GM21529 (cell line): ENCODE data around the gene HOXA3.
A peak's percentile ranks its signal among the peaks of the same experiment; 100 is the strongest.

Experiments
- ATAC-seq: cut with Tn5 transposase; IDR thresholded peaks from one replicate; pipeline ENCODE4 v1.9.1; 2021; ENCODE audit not compliant: unreplicated experiment

HOXA3 gene

DNA sequence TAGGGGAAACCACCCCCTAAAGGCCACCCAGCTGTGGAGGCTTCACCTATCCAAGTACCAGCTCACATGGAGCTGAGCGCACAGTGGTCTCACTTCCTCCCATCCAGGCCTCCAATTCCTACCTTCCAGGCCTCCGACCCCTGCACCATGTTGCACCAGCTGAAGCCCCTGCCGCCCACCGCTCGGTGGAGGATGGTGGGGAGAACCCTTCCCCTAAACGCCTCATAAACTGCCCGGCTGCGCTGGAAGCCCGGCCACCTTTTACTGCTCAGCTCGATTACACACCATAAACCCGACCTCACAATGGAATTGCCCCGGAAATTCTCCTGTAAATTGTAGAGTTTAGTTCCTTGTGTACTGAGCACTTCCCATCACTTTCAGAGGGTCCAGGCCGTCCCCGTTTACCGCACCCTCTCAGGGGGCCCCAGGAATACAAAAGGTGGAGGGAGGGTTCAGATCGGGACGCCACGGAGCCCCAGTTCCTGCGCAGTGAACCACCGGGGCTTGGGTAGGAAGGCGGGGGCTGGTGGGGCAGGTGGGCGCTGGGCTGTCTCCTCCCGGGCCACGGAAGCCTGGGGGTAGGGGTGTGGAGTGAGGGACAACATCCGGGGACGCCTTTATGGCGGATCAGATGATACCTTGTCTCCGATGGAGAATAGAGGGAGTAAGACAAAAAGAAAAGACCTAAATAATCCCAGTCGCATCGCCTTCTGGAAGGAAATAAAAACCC is 5.5 kb upstream of the HOXA3 start:
- ATAC-seq = no peak

DNA sequence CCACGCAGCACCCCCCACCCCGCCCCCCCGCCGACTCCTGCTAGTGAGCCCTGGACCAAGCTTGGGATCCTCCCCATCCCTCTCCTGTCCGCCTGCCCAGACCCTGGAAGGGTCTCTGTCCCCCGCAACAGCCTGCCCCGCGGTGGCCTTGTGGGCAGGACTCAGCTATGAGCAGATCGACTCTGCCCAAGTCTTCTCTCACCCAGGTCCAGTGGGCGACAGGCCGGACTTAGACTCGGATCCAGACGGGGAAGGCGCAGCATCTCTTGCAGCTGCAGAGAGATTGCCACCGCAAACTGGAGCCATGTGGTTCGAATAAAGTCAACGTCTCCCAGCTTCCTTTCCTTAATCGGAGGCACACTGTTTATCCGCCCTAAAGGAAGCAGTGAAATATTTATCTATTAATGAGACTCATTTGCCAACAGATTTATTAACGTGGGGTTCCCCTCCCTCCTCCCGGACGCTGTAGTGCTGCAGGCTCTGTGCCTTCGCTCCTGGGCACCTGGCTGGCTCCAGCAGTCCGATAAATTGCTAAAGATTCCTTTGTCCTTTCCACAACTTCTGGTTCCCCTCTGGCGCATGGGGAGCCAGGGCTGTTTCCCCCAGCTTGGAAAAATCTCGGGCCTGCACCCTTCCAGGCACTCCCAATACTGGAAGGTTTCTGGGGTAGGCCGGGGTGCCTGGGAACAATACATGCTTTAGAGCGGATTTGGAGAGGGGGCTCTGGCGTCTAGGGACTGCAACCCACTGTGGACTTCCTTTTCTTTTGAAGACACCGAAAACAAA is 4.7 kb upstream of the HOXA3 start:
- no peak for ATAC-seq

DNA sequence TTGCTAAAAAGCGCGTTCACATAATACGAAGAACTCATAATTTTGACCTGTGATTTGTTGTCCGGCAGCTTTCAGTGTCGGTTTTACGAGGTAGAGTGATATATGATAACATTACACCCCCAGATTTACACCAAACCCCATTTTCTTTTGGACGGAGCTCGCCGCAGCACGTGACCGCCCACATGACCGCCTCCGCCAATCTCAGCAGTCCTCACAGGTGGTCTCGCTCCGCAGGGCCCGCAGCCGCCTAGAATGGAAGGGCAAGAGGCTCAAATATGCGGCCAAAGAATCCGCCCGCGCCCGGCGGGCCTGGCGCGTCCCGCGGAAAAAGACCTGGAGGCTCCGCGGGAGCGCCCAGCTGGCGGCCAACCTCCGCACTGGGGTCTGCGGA is 4.1 kb upstream of the HOXA3 start, which contains the start of gene HOXA7:
HOXA7 (minus strand) TSS at position 168 of the 391 bp plus-strand sequence; CDS start at position 38, 130 bp downstream.
- ATAC-seq = no peak

GRCh38 chr7:27155816-27156507 is 3.6 kb upstream of the HOXA3 start:
- no peak for ATAC-seq

DNA sequence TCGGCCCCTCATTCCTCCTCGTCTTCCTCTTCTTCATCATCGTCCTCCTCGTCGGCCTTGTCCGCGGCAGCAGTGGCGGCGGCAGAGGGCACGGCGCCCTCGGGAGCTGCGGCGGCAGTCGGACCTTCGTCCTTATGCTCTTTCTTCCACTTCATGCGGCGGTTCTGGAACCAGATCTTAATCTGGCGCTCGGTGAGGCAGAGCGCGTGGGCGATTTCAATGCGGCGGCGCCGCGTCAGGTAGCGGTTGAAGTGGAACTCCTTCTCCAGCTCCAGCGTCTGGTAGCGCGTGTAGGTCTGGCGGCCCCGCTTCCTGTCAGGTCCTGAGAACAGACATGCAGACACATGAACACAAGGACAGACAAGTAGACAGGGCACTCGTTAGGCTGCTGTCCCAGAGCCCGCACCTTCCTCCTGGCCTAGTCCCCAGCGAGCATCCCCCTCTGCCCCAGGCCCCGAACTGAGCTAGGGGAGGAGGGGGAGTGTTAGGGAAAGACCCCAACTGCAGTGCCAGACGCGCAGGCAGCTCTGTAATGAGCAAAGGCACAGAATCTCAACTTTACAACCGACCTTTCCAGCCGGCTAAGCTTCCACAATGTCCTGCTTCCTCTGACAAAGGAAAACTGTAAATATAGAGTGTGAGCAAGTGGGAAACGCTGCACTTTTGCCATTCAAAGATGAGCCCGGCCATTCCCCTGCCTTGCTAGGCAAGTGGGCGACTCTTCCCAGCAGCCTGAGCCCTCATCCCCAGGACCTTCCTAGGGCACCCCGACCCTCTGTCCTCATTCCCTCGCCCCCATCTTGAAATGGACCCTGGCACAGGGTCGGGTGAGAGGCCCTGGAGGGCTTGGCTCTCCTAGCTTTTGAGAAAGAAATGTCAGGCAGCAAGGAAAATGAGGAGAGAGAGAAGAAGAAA is 2.8 kb upstream of the HOXA3 start:
- no peak for ATAC-seq

GRCh38 chr7:27154369-27154768 is 2.0 kb upstream of the HOXA3 start:
- ATAC-seq = no peak

- no peak for ATAC-seq
Observed at GRCh38 chr7:27153526-27153925, 1.1 kb upstream of the HOXA3 start.

GRCh38 chr7:27152816-27153442 is 546 bp upstream of the HOXA3 start:
- no peak for ATAC-seq

GRCh38 chr7:27151341-27151930 is 947 bp downstream of the HOXA3 start:
- ATAC-seq = no peak

- peak; percentile 86 for ATAC-seq
Observed at GRCh38 chr7:27150568-27151340, 1.6 kb downstream of the HOXA3 start.

DNA sequence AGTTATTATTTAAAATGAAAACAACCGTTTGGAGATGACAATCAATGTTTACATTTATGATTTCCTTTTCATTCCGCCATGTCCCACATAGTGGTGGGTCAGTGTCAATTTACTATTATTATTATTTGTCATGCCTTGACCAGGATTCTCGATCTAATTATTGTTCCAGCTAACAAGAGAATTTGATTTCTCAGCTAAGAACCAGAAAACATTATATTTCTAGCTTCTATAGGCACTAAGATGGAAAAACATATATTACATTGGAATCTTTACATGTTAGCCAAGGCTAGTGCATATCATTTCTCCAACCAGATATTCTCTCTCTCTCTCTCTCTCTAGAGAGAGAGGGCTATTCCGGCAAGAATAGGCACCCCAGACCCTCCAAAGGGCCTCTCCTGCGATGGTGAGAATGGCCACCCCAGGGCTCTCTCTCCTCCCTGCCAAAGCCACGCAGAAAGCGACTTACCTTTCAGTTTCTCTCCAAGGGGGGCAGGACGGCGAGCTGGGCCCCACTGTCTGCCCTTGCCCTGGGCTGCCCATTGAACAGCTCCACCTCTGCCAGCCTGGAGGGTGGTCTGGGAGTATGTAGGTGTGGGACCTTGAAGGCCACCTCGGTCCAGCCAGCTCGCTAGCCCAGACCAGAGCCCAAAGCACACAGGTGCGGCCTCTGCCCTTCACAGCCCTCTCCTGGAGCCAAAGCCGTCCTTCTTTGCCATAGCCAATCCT is 2.4 kb downstream of the HOXA3 start:
- ATAC-seq = no peak

GRCh38 chr7:27148756-27149641 is 3.4 kb downstream of the HOXA3 start:
- no peak for ATAC-seq

GRCh38 chr7:27148031-27148755 is 4.2 kb downstream of the HOXA3 start:
- ATAC-seq = no peak

DNA sequence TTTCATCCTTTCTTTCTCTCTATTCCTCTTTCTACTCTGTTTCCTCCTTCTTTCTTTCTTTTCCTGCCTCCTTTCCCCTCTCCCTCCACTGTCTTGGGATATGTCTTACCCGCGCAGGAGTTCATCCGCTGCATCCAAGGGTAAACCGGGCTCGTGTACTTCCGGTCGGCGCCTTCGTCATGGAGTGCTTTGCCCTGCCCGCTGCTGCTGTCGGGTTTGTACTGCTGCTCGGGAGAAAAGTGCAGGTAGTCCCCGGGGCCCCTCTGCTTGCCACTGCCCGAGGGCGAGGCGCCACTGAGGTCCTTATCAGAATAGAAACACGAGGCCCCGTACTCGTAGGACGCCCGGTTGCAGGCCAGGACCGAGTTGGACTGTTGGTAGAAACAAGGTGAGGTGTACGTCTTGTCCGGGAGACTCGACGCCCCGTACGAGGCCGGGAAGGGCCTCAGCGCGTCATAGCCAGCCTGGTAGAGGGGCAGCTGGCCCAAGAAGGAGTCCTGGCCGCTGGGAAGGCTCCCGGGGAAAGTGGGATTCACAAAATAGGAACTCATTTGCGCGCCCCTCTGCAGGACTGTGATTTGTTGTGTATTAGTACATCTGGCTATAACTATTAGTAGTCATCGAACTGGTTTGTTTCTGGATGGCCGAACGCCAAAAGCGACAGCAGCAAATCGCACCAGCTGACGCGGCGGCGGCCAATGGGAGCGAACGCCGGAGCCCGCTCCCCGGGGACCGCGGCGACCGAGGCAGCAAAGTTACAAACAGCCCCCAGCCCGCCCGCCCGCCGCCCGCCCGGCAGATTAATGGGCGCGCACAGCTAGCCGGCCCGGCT is 5.0 kb downstream of the HOXA3 start, which contains the start of gene HOXA6:
HOXA6 (minus strand) TSS at position 576 of the 832 bp plus-strand sequence; CDS start at position 551, 25 bp downstream.
- ATAC-seq = no peak

DNA sequence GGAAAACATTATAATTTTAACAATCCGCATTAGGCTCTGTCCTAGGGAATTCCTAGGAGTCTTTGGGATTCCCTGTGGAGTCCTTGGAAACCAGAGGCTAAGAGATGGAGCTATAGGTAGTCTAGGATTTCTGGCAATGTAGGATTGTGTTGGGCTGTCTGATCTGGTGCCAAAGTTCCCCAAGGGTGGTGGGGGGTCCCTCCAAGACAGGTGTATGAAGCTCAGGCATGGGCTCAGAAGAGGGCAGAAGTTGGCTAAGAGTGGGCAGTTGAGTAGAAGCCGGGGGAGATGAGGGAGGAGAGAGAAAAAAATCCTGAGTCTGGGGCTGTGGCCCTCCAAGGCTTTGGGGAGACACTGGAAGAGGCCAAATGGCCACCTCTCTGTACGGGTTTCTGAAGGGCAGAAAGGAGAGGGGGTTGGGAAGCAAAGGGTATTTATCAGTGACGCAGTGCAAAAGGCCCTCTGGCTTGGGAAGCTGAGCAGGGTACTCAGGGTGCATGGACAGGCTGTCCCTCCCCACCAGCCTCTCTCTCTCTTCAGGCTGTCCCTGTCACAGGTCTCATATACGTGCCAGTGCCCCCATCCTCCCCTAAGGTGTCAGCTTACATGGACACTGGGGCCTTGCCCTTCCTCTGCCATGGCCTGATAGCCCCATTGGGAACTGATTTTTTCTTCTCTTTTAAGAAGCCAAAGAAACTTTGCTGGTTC is 5.7 kb downstream of the HOXA3 start:
- ATAC-seq = no peak
